Smooth muscle cell of the coronary artery (primary cell): Measurements from ENCODE around the gene SLC37A4. TPM values are rescaled to one million over a fixed set of nuclear protein-coding genes. Genes with fewer than 3 reads are reported as not detected.

ENCODE experiments used
- total RNA-seq: library from RNA; depleted of rRNA; stranded (reverse); fragments of >200 nt; gene quantifications from 2 replicates; pipeline ENCODE4 v1.2.3, GENCODE V29; 2014; ENCODE audit warnings: low replicate concordance

SLC37A4 gene
- 7.0 and 9.7 TPM in 2 replicates for total RNA-seq

DNA sequence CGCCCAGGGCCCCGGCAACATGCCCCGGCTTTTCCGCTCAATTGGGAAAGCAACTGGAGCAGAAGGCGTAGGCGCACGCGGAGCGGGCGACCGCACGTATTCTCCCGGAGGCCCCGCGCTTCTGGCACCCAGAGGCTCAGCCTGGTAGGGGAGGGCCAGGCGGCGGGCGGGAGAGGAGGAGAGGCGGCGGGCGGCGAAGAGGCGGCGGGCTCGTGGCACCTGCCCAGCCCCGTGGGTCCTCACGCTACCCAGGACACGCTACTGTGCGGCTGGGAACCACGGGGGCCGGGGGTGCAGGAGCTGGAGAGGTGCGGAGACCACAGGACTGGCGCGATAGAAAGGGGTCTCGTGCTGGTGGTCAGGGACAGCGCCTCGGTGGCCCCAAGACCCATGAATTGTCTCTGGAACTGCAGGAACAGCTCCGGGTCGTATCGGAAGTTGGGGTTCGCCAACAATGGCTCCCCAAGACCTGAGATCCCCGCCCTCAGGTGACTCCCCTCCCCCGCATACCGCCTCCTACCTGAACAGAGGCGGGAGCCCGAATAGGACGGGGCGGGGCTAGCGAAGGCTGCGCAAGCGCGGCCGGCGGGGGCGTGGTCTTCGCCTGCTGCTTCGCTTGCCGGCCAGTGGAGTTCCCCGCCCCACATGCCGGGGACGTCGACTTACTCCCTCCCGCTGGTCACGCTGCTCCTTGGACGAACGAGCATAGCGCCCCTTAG is at the start of gene SLC37A4:
Gene SLC37A4 (minus strand): TSS at position 549 of the 719 bp plus-strand sequence.

DNA sequence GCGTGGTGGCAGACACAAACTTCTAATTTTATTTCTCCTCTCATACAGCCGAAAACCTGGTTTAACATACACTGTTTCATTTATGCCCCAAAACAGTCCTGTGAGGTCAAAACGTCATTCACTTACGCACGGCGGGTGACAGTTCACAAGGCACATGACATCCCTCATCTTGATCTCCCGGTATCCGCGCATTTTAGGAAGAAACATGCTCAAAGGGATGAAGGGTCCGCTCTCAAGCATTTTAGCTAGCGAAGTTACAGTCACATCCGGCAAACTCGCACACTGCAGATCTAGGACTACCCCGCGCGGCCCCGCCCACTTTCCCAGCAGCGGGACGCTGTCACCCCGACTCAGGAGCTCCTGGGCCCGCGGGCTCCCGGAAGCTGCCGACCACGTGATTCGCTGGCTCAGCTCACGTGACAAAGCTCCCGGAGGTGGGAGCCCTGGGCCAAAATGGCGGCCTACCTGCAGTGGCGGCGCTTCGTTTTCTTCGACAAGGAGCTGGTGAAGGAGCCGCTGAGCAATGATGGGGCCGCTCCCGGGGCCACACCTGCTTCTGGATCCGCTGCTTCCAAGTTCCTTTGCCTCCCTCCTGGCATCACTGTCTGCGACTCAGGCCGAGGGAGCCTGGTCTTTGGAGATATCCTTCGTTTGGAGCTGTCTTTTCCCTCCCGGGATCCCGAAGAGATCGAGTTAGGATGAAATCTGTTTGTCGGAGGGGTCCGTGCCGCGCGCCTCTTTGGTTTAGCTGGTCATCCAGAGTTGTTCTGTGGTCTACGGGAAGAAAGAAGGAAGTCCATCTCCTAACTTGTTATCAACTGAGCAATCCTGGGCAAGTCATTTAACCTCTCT is 36.9 kb upstream of the SLC37A4 start, which contains the start of gene VPS11:
Gene VPS11 (plus strand): TSS at position 448 of the 852 bp plus-strand sequence. CDS start 6 bp downstream, at position 454.

DNA sequence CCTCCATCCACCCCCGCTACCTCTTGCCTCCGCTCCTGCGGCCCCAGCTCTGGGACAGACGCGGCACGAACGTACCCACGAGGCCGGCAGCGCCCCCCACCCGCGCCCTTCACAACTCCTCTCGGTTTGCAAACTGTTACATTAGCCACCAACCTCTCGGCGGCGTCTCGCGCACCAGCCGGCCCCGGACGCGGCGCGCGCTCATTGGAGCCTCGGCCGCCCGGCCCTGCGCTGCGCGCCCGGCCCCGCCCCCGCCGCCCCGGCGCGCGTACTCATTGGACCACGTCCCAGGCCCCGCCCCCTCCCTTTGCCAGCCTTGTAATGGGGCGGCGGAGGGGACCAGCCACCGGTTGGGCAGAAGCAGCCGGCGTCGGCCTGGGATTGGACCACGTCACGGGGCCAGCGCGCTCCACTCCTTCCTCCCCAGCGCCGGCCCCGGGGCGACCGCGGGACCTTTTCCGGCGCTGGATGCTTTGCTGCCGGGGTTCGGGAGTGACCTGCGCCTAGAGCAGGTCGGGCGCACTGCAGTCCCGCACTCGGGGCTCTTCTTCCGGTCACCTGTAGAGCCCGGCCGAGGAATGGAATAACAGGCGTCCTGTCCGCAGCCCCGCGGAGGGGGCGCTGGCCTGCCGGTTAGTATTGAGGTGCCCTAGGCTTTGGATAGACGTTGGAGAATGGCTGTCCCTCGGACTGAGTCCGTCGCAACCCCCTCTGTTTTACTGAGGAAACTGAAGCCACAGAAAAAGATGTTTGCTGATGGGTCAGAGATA is 26.5 kb upstream of the SLC37A4 start, which contains the start of gene HYOU1:
Gene HYOU1 (minus strand): TSS at position 206 of the 770 bp plus-strand sequence. CDS start 1,045 bp downstream, outside the sequence.

GRCh38 chr11:119018074-119018938 is 12.4 kb downstream of the SLC37A4 start, which contains the start of the genes RPS25 and TRAPPC4:
Gene RPS25 (minus strand): TSS chr11:119018343. CDS start chr11:119018284, 59 bp downstream.
Gene TRAPPC4 (plus strand): TSS chr11:119018766. CDS start chr11:119018796, 30 bp downstream.

DNA sequence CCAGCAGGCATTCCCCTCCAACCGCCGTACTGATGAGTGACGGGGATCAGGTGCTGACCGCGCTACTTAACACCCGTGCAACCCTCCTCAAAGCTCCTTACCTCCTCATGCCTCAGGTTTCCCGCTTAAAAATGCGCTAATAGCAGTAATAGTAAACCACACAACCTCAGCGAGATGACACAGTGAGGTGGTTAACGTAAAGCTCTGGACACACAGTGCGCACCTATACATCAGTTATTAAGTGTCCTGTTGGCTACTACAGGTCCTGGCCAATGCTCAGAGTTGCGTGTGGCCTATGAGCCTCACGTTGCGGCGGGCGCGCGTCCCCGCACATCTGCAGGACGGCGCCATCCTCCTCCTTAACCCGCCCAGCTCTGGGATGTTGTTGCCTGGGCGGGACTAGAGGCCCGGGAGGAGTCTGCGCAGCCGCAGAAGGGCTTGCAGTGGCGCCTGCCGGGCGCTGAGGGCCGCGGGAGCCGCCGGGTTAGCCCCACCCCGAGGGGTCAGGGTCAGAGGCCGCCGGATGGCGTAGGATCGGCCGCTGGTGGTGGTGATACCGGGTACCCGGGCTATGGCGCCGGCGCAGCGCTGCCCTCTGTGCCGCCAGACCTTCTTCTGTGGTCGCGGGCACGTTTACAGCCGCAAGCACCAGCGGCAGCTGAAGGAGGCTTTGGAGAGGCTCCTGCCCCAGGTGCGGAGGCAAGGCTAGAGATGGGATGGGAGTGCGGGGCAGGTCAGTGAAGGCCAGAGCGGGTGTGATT is 32.9 kb downstream of the SLC37A4 start, which contains the start of gene CENATAC:
Gene CENATAC (plus strand): TSS at position 512 of the 761 bp plus-strand sequence. CDS start 60 bp downstream, at position 572.

Other genes with a start within 250 kb of the SLC37A4 start
- gene DDX6, start 239.7 kb downstream of the SLC37A4 start, total RNA-seq = 84.0 and 90.9 TPM in 2 replicates
- not detected in 2 replicates for gene CXCR5, start 147.0 kb downstream of the SLC37A4 start, total RNA-seq
- gene BCL9L, start 105.0 kb downstream of the SLC37A4 start, total RNA-seq = 3.7 and 19.3 TPM in 2 replicates
- gene UPK2, start 74.6 kb downstream of the SLC37A4 start, total RNA-seq = not detected in 2 replicates
- not detected in 2 replicates for gene FOXR1, start 59.1 kb downstream of the SLC37A4 start, total RNA-seq
- 7.3 and 13.5 TPM in 2 replicates for gene CENATAC, start 32.7 kb downstream of the SLC37A4 start, total RNA-seq
- 338 and 761 TPM in 2 replicates for gene RPS25, start 12.5 kb downstream of the SLC37A4 start, total RNA-seq
- gene TRAPPC4, start 12.1 kb downstream of the SLC37A4 start, total RNA-seq = 114 and 129 TPM in 2 replicates
- 73.9 and 160 TPM in 2 replicates for gene HYOU1, start 26.3 kb upstream of the SLC37A4 start, total RNA-seq
- 25.0 and 42.0 TPM in 2 replicates for gene VPS11, start 36.9 kb upstream of the SLC37A4 start, total RNA-seq
- 4.1 and 7.6 TPM in 2 replicates for gene HMBS, start 54.0 kb upstream of the SLC37A4 start, total RNA-seq
- gene DPAGT1, start 71.0 kb upstream of the SLC37A4 start, total RNA-seq = 9.8 and 19.9 TPM in 2 replicates
- 1.1 and 4.4 TPM in 2 replicates for gene C2CD2L, start 76.5 kb upstream of the SLC37A4 start, total RNA-seq
- gene HINFP, start 90.7 kb upstream of the SLC37A4 start, total RNA-seq = 10.9 and 18.8 TPM in 2 replicates
- under 0.01 and 0.15 TPM in 2 replicates for gene ABCG4, start 118.2 kb upstream of the SLC37A4 start, total RNA-seq
- gene NLRX1, start 137.8 kb upstream of the SLC37A4 start, total RNA-seq = 9.7 and 14.3 TPM in 2 replicates
- 0.35 TPM in 1 of 2 replicates, not detected in the other for gene NHERF4, start 154.6 kb upstream of the SLC37A4 start, total RNA-seq
- gene CBL, start 175.5 kb upstream of the SLC37A4 start, total RNA-seq = 2.5 and 3.9 TPM in 2 replicates